GM12872 (cell line): ENCODE data around the gene DCLK1.

ENCODE experiments used
- TF ChIP-seq, protein P1 (sequence below): IDR thresholded peaks from 3 replicates; pipeline ENCODE4 v1.5.1; 2011; ENCODE audit warnings: low read depth, mild to moderate bottlenecking, low read length, moderate library complexity; ENCODE audit not compliant: insufficient read depth

DCLK1 gene

DNA sequence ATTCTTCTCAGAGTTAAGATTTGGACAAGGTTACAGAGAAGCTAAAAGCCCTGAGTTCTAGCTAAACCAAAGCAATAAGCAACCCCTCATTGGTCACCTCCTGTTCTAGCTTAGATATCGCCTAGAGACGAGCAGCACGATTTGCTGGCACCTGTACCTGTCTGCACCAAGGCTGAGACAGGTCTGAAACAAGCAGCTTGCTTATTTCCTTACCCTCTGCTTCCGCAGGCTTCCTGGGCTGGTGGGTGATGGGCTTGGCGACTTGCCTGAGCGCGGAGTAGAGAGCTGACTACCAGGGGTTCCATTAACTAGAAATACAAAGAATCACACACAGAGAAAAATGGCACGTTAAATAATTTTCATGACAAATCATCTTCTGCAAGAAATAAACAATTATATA, 276.9 kb downstream of the DCLK1 start:
- TF ChIP-seq, protein P1, sequence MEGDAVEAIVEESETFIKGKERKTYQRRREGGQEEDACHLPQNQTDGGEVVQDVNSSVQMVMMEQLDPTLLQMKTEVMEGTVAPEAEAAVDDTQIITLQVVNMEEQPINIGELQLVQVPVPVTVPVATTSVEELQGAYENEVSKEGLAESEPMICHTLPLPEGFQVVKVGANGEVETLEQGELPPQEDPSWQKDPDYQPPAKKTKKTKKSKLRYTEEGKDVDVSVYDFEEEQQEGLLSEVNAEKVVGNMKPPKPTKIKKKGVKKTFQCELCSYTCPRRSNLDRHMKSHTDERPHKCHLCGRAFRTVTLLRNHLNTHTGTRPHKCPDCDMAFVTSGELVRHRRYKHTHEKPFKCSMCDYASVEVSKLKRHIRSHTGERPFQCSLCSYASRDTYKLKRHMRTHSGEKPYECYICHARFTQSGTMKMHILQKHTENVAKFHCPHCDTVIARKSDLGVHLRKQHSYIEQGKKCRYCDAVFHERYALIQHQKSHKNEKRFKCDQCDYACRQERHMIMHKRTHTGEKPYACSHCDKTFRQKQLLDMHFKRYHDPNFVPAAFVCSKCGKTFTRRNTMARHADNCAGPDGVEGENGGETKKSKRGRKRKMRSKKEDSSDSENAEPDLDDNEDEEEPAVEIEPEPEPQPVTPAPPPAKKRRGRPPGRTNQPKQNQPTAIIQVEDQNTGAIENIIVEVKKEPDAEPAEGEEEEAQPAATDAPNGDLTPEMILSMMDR = no peak

DNA sequence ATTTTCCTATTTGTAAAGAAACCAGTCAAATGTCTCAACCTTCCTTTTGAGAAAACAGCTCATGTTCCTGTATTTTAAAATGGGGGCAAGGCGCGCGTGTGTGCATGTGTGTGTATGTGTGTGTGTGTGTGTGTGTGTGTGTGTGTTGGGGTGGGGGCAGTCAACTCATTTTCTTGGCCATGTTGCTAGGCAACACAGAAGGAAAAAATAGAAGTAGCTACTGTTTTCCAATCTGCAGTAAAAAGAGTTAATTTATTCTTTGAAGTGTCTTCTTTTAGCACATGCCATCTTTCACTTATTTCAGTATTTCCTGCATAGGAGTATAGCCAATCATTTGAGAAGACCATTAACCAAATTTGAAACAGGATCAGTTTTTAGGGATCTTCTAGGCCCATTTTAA, 279.3 kb downstream of the DCLK1 start:
- TF ChIP-seq, protein P1 = no peak

DNA sequence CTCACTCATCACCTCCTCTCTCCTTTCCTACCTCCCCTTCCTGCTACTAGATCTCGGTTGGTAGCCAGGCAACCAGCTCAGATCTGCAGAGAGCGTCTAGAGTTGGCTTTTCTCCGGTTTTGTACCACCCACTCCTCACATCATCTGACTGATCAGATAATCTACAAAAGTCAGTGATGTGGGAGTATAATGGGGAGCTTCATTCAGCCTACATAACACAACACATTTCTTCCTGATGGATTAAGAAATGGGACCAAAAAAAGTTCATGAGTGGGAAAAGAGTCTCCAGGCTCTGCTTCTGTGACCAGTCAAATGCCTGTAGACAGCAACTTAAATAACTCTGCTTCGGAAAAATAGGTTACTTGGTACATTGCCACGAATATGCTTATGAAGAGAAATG, 279.8 kb downstream of the DCLK1 start:
- TF ChIP-seq, protein P1 = no peak

DNA sequence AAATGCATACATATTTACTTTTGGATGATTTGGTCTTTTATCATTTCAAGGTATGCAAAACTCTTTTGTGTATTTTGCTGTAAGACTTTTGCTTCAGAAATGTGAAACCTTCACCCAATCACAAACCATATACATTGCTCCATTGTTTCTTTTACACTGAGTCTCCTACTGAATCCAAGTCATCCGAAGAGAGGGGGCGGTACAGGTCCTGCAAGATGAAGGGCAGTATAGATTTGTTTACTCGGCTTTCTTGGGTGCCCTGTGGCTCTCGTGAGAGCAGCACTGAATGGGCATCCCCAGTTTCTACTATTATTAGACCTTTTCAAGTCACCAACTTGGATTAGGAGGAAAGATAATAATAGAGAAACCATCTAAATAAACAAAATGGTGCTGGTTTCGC, 280.6 kb downstream of the DCLK1 start:
- TF ChIP-seq, protein P1 = no peak

DNA sequence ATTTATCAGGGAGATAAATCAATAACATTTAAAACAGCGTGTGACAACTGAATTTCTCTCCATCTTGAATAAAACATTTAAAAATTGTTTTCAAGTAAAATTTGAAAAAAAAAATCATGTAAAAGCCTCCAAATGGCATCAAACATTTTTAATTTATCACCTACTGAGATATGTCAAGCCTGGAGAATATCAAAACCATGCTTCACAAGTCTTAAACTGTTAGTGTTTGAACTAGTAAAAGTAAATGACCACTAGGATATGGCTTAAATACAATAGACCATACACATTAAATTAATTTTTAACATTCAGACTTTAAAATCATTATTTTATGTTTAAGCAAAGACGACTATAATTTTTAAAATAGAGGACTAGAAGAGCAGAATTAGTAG, 281.9 kb downstream of the DCLK1 start:
- TF ChIP-seq, protein P1 = no peak

DNA sequence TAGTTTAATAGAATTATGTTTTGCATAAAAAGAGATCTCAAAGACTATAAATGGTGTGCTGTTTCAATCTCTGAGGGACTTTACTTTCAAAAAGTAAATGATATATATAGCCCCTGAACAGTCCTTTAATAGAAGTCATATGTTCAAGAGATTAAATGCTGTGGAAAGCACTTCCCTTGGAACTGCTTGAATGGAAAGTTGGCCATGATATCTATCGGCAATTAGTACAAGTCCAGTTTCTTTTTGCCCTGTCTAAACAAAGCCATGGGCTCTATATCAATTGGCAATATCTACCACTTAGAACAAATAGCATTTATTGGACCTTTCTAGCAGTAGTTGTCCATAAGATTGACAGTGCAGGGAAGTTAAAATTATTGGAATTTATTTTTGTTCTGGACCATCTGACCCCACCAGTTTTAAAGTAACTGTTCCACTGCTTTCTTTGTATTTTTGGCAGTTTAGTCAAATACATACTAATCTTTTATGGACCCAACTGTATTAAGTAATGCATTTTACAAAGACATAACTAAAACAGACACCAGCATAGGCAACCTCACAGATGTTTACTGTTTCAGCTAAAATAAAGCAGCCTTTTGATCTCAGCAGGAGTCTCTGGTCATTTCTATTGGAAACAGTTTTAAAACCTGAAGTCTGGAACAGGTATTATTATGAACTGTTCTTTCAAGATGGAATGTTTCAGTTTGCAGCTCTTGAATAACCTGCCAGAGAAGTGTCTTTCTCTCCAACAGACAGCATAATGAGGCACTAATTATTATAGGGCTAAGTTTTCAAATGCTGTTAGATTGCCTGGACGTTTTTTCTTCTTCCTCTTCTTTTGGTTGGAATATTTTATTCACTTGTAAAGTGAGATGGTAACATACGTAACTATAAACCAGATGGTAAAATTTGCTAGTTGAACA, 282.6 kb downstream of the DCLK1 start:
- TF ChIP-seq, protein P1 = no peak

DNA sequence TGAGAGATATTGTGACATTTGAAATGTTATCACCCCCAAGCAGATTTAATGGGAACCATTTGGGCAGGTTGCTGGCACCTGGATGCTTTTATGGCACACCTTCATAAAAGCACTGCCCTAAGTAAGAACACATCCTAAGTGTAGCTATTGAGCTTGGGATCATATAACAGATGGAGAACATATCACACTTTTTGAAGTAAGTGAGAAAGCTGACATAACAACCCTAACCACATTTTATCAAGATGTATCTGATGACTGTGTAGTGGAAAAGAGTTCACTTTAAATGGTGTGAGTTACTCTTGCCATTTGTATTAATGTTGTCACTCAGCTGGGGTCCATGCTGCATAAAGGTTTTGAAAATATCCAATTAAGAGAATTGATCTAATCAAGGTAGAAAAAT, 287.9 kb downstream of the DCLK1 start:
- TF ChIP-seq, protein P1 = no peak
